PC-9 (cell line): ENCODE data around the gene BACH2. TPM values are rescaled to one million over a fixed set of nuclear protein-coding genes. Genes with fewer than 3 reads are reported as not detected.

Experiments used
- BruUV-seq: library from RNA; stranded (reverse); fragments of 400-500 nt; replicated peaks from 2 replicates; lab custom pipeline; 2021; lab: Mats Ljungman, UMichigan
- CTCF ChIA-PET: fragments of 300-600 bp; sonication (Branson Sonifier 250); formaldehyde crosslinking; loops from one replicate; lab custom pipeline; 2022; ENCODE audit warnings: antibody characterized with exemption; lab: Charles Lee
- POLR2A ChIA-PET: fragments of 300-600 bp; sonication (Branson Sonifier 250); formaldehyde crosslinking; loops from one replicate; lab custom pipeline; 2022; ENCODE audit warnings: antibody characterized with exemption; ENCODE audit not compliant: unreplicated experiment; lab: Charles Lee
- DNase-seq, 2 experiments: peaks; one replicate each; pipeline versions ENCODE4 v3.0.0 to v3.0.0-alpha.2; 2015 to 2022; ENCODE audit warnings: mixed read lengths in 1 of 2
- H2AFZ ChIP-seq: fragments of 200-600 bp; sonication (generic); 2 replicates; pipeline ENCODE4 v1.8.1; 2017; ENCODE audit warnings: antibody characterized with exemption
- H3F3A ChIP-seq: fragments of 200-600 bp; sonication (generic); 2 replicates; pipeline ENCODE4 v1.8.1; 2017; ENCODE audit warnings: antibody characterized with exemption, mild to moderate bottlenecking, low read depth; ENCODE audit not compliant: insufficient read depth
- H3K27ac ChIP-seq: fragments of 200-600 bp; sonication (generic); 2 replicates; pipeline ENCODE4 v1.6.1; 2016; ENCODE audit warnings: mixed run types
- H3K27me3 ChIP-seq: fragments of 200-600 bp; sonication (generic); 2 replicates; pipeline ENCODE4 v1.6.1; 2016; ENCODE audit warnings: low read depth, mixed run types; ENCODE audit not compliant: insufficient read depth
- H3K36me3 ChIP-seq: fragments of 200-600 bp; sonication (generic); 2 replicates; pipeline ENCODE4 v1.6.1; 2016; ENCODE audit warnings: low read depth, mixed run types
- H3K4me1 ChIP-seq: fragments of 200-600 bp; sonication (generic); replicated peaks from 2 replicates; pipeline ENCODE4 v1.6.1; 2016; ENCODE audit warnings: mixed run types; ENCODE audit not compliant: insufficient read depth
- H3K4me2 ChIP-seq: fragments of 200-600 bp; sonication (generic); 2 replicates; pipeline ENCODE4 v1.6.1; 2017; ENCODE audit warnings: mixed run types
- H3K4me3 ChIP-seq: fragments of 200-600 bp; sonication (generic); 2 replicates; pipeline ENCODE4 v1.6.1; 2016; ENCODE audit warnings: mixed run types
- H3K79me2 ChIP-seq: fragments of 200-600 bp; sonication (generic); 2 replicates; pipeline ENCODE4 v1.6.1; 2017; ENCODE audit warnings: low read depth, mixed run types
- H3K9me2 ChIP-seq: fragments of 200-600 bp; sonication (generic); 2 replicates; pipeline ENCODE4 v1.8.1; 2017; ENCODE audit warnings: mild to moderate bottlenecking; ENCODE audit not compliant: insufficient read depth
- H3K9me3 ChIP-seq: fragments of 200-600 bp; sonication (generic); 2 replicates; pipeline ENCODE4 v1.8.1; 2016; ENCODE audit warnings: low read depth; ENCODE audit not compliant: insufficient read depth
- H4K20me1 ChIP-seq: fragments of 200-600 bp; sonication (generic); 2 replicates; pipeline ENCODE4 v1.8.1; 2017; ENCODE audit not compliant: insufficient read depth
- CTCF ChIP-seq: fragments of 200-600 bp; sonication (generic); conservative IDR thresholded peaks from 2 replicates; pipeline ENCODE4 v1.6.1; 2017; ENCODE audit warnings: mixed run types, antibody characterized with exemption, mild to moderate bottlenecking, moderate library complexity
- EZH2 ChIP-seq: fragments of 200-600 bp; sonication (generic); IDR thresholded peaks from 2 replicates; pipeline ENCODE4 v1.8.0; 2017; ENCODE audit warnings: antibody characterized with exemption, low read depth
- intact Hi-C: fragments of 100-400 bp; cut with micrococcal nuclease; formaldehyde crosslinking; loops from one replicate; pipeline ENCODE4 v1.10.0; 2022; ENCODE audit not compliant: unreplicated experiment
- total RNA-seq: library from RNA; stranded (reverse); gene quantifications from 2 replicates; pipeline ENCODE4 v1.2.3, GENCODE V29; 2021

Gene BACH2
- total RNA-seq, 1 experiment from 2014 or later: 2.3 TPM

- Histone ChIP-seq H2AFZ (no peak overlapping the region), H3K4me2 (no peak overlapping the region), H3K36me3 (no peaks in the 10 kb centered on the region), H3K27me3 (no peaks in the 10 kb centered on the region), H3K79me2 (no peaks in the 10 kb centered on the region), H3K4me3 (no peak overlapping the region), H3K27ac (no peak overlapping the region), H3F3A (peaks cover 7% of the 10 kb centered on the region), H3K9me3 (peaks cover 10% of the 10 kb centered on the region), H3K4me1 (peaks cover 8% of the 10 kb centered on the region), H3K9me2 (no peaks in the 10 kb centered on the region), H4K20me1 (no peaks in the 10 kb centered on the region)
- TF ChIP-seq CTCF (no peak), EZH2 (no peak)
- ChIA-PET POLR2A (no interaction called here), CTCF (no interaction called here)
- no peak for DNase-seq
- no TSS peak for BruUV-seq
- intact Hi-C loops: no loop called here
Observed at GRCh38 chr6:90226257-90226656, 70.4 kb downstream of the BACH2 start.

DNA sequence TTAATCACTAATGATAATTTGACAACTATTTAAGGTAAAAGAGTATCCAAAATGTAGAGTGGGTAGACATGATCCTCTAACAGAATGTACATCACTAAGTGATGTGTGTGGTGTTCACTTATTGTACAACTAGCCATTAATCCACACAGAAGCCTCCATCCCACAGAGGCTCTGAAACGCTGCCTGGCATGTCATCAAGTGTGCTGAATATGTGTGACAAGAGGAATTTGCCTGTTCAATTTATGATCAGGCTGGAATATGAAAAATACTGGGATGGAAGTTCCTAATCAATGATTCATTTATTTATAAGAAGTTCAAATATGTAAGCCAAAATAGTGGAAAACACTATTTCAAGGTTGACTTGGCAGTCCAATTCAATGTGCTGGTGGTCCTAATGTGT lies 72.4 kb downstream of the BACH2 start:
- Histone ChIP-seq H4K20me1 (no peaks in the 10 kb centered on the region), H2AFZ (no peak overlapping the region), H3K27ac (no peak overlapping the region), H3K4me2 (no peak overlapping the region), H3F3A (peaks cover 15% of the 10 kb centered on the region), H3K27me3 (no peaks in the 10 kb centered on the region), H3K36me3 (no peaks in the 10 kb centered on the region), H3K9me2 (no peaks in the 10 kb centered on the region), H3K9me3 (peaks cover 10% of the 10 kb centered on the region), H3K79me2 (no peaks in the 10 kb centered on the region), H3K4me3 (no peak overlapping the region), H3K4me1 (peaks cover 24% of the 10 kb centered on the region)
- DNase-seq: no peak
- no TSS peak for BruUV-seq
- POLR2A ChIA-PET: no interaction called here
- TF ChIP-seq CTCF (no peak), EZH2 (no peak)
- CTCF ChIA-PET: no interaction called here
- intact Hi-C loops: no loop called here

- H3K27ac ChIP-seq: peak overlapping the region; percentile 96
- no TSS peak for BruUV-seq
- peaks cover 10% of the 10 kb centered on the region for H3K9me3 ChIP-seq
- H3K36me3 ChIP-seq: no peaks in the 10 kb centered on the region
- H3K79me2 ChIP-seq: no peaks in the 10 kb centered on the region
- H3F3A ChIP-seq: peaks cover 26% of the 10 kb centered on the region
- POLR2A ChIA-PET: no interaction called here
- TF ChIP-seq CTCF: no peak
- no peak for TF ChIP-seq EZH2
- intact Hi-C loops: no loop called here
- H3K9me2 ChIP-seq: no peaks in the 10 kb centered on the region
- CTCF ChIA-PET: no interaction called here
- H2AFZ ChIP-seq: no peak overlapping the region
- peaks cover 33% of the 10 kb centered on the region for H3K4me1 ChIP-seq
- H3K4me2 ChIP-seq: 0 out of 2 replicates have a peak overlapping the region, but pooled peaks have one; percentile 16
- no peak overlapping the region for H3K4me3 ChIP-seq
- H3K27me3 ChIP-seq: no peaks in the 10 kb centered on the region
- peak; percentile 43 to 81 for DNase-seq
- H4K20me1 ChIP-seq: no peaks in the 10 kb centered on the region
Observed at GRCh38 chr6:90222724-90223198, 73.9 kb downstream of the BACH2 start.
